ENCODE measurements around the gene FRMPD1.

The FRMPD1 gene

GRCh38 chr9:37636511-37637448 lies 14.0 kb upstream of the FRMPD1 start:
- DNase-seq, result no peak

GRCh38 chr9:37639109-37639762 lies 11.5 kb upstream of the FRMPD1 start:
- DNase-seq, result peak; percentile 58

- DNase-seq, result no peak
Measured at GRCh38 chr9:37639841-37640240, 10.9 kb upstream of the FRMPD1 start.

- no peak for DNase-seq
Measured at GRCh38 chr9:37640246-37640645, 10.5 kb upstream of the FRMPD1 start.

GRCh38 chr9:37641331-37641730 lies 9.4 kb upstream of the FRMPD1 start:
- DNase-seq, result no peak

GRCh38 chr9:37643214-37643613 lies 7.5 kb upstream of the FRMPD1 start:
- no peak for DNase-seq

GRCh38 chr9:37645903-37646506 lies 4.7 kb upstream of the FRMPD1 start:
- no peak for DNase-seq

GRCh38 chr9:37650299-37650872 lies 368 bp upstream of the FRMPD1 start:
- DNase-seq, result no peak

GRCh38 chr9:37652261-37652660 lies 1.5 kb downstream of the FRMPD1 start:
- DNase-seq, result no peak

- DNase-seq, result no peak
Measured at GRCh38 chr9:37653385-37653784, 2.6 kb downstream of the FRMPD1 start.

GRCh38 chr9:37656936-37657335 lies 6.2 kb downstream of the FRMPD1 start:
- DNase-seq, result no peak

- no peak for DNase-seq
Measured at GRCh38 chr9:37660691-37661090, 9.9 kb downstream of the FRMPD1 start.

- no peak for DNase-seq
Measured at GRCh38 chr9:37663926-37664325, 13.2 kb downstream of the FRMPD1 start.

GRCh38 chr9:37667706-37668105 lies 17.0 kb downstream of the FRMPD1 start:
- peak; percentile 32 for DNase-seq

GRCh38 chr9:37668116-37668601 lies 17.4 kb downstream of the FRMPD1 start:
- DNase-seq, result no peak

- DNase-seq, result no peak
Measured at GRCh38 chr9:37669232-37669631, 18.5 kb downstream of the FRMPD1 start.

GRCh38 chr9:37675661-37676060 lies 24.9 kb downstream of the FRMPD1 start:
- DNase-seq, result no peak

GRCh38 chr9:37676411-37676830 lies 25.7 kb downstream of the FRMPD1 start:
- DNase-seq, result no peak

- no peak for DNase-seq
Measured at GRCh38 chr9:37677435-37677834, 26.7 kb downstream of the FRMPD1 start.

- no peak for DNase-seq
Measured at GRCh38 chr9:37678789-37679273, 28.1 kb downstream of the FRMPD1 start.

- no peak for DNase-seq
Measured at GRCh38 chr9:37679649-37680402, 29.1 kb downstream of the FRMPD1 start.

- no peak for DNase-seq
Measured at GRCh38 chr9:37682951-37683350, 32.2 kb downstream of the FRMPD1 start.
